HG03025 (cell line): ENCODE results near the gene ZDHHC1.

ENCODE experiments used
- ATAC-seq: cut with Tn5 transposase; IDR thresholded peaks from one replicate; pipeline ENCODE4 v1.9.1; 2021; ENCODE audit warnings: mild to moderate bottlenecking, moderate library complexity; ENCODE audit not compliant: unreplicated experiment, low FRiP score

The ZDHHC1 gene

DNA sequence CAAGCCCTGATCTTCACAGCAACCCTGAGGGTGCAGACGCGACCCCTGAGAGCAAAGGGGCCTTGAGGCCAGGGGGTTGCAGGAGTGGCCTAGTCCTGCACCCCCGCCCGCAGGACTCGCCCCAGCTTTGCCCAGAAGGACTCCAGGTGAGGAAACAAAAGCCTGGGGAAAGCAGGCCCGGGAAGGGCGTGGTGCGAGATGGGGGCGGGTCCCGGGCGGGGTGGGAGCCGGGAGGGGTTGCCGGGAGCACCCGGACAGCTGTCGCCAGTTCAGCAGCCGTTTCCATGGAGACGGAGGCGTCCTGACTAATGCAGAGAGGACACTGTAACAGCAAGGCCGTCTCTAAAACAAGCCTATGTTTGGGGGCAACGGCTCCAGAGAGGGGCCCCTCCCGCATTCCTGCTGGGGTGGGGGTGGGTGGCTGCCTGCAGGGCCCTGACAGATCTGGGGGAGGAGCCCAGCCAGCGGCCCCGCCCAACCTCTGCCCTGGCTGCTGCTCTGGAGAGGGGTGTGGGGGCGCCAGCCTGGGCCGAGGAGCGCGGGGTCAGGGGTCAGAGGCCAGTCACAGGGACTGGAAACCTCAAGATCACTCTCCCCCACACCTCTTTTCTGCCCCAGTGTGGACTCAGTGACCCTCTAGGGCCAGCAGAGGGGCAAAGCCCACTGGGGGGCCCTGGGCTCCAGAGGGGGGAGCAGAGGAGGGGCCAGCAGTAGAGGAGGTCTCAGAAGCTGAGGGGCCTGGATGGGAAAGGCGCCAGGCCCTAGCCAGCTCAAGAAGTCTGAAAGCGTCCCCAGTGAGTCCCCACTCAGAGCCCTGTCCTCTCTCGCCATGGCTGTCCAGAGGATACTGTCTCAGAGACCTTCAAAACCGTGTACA lies 19.9 kb downstream of the ZDHHC1 start:
- ATAC-seq = no peak

DNA sequence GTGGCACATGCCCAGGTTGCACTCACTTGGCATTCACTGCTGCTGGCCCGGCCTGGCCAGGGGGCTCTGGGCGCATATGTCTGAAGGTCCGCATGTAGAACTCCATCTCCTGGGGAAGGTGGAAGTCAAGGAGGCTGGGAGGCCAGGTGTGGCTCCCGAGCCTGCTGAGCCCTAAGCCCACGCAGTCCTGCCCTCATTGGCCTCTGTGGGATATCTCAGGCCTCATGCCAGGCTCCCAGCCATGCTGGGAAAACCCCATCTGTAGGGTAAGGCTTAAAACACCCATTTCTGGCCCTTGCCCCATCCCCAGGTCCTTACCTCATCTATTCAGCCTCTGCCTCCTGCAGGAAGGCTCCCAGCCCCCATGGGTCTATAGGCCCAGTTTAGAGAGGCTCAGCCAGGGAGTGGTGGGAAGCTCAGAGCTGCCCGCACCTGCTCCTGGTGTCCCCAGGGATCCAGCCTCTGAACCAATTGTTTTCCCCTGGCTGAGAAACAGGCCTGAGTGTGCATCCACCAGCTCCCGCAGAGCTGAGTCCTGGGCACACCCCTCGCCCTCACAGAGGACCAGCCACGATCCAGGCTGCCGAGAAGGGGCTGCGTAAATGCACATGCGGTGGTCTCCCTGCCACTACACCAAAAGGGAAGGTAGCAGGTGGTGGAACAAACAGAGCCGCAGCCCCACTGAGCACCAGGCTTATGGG lies 20.7 kb downstream of the ZDHHC1 start:
- ATAC-seq = no peak

GRCh38 chr16:67395105-67395457 lies 21.2 kb downstream of the ZDHHC1 start:
- ATAC-seq = no peak

- ATAC-seq = no peak
Observed at GRCh38 chr16:67394155-67395104, 21.8 kb downstream of the ZDHHC1 start.

DNA sequence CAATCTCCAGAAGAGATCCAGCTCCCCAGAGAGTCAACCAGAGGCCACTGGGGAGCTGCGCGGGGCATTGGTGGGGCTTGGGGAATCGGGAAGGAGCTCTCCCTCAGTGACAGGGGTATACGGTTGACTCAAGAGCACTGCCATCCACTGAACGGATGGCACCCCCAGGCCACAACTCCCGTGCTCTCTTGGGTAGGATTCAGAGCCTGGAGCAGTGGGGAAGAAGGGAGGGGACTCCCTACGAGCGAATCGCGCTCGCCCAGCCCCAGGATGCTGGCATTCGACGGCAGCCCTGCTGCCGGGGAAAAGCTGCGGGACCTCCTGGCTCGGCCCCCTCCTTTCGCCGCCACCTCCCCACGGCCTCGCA lies 22.5 kb downstream of the ZDHHC1 start:
- ATAC-seq = no peak

DNA sequence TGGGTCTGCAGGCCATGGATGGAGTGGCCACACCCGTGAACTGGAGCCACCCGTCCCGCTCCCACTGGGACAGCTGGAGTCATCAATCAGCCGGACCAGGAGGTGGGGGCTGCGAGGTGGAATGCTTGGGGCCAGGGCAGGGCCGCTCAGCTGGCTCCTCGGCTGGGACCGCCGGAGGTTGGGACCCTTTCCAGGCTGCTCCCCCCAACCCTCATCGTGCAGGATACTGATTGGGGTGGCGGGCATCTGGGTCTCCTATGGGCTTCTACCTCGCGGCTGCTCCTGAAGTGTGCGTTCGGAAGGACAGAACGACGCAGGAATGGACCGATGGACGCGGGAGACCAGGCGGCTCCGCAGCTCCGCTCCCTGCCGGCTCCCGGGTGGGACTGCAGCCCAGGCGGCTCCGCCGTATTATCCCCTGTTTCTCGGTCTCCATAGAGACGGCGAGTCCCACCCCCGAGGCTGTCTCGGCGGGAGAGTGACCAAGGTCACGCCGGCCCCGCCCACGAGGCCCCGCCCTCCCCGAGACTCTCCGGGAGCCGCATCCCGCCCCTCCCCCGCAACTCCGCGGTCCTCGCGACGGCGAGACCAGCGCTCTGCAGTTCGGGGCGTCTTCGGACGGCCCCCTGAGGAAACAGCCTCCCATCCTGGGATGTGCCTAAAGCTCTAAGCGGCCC lies 23.0 kb downstream of the ZDHHC1 start, which contains the start of gene TPPP3:
TPPP3 (minus strand) TSS at position 388 of the 677 bp plus-strand sequence. CDS start 2,387 bp downstream, outside the sequence.
- ATAC-seq = no peak

GRCh38 chr16:67392301-67393059 lies 23.8 kb downstream of the ZDHHC1 start:
- no peak for ATAC-seq

- ATAC-seq = no peak
Observed at GRCh38 chr16:67391424-67392300, 24.6 kb downstream of the ZDHHC1 start.

DNA sequence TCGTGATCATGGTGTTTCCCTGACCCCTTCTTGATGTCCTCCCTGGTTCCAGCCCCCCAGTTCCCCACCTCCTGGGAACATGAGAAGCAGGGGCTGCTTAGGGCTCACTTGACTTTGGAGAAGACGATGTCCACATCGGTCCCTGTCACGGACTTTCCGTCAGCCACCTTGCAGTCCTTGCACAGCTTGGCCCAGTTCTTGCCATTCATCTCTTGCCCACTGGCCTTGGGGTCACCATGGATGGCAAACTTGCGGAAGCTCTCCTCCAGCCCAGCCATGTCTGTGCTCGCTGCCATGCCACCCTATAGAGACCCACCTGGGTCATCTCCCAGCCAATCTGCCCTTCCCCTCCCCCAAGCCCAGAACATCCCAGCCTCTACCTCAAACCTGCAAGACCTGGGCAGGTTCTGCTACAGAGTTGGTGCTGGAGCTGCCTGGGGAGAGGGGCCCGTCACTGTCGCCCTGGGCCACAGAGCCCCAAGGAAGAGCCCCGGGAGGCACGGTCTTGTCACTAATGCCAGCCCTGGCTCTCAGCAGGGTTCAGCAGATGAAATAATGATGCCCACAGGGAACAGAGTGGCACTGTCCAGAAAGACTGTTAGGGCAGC lies 25.4 kb downstream of the ZDHHC1 start:
- ATAC-seq = no peak

DNA sequence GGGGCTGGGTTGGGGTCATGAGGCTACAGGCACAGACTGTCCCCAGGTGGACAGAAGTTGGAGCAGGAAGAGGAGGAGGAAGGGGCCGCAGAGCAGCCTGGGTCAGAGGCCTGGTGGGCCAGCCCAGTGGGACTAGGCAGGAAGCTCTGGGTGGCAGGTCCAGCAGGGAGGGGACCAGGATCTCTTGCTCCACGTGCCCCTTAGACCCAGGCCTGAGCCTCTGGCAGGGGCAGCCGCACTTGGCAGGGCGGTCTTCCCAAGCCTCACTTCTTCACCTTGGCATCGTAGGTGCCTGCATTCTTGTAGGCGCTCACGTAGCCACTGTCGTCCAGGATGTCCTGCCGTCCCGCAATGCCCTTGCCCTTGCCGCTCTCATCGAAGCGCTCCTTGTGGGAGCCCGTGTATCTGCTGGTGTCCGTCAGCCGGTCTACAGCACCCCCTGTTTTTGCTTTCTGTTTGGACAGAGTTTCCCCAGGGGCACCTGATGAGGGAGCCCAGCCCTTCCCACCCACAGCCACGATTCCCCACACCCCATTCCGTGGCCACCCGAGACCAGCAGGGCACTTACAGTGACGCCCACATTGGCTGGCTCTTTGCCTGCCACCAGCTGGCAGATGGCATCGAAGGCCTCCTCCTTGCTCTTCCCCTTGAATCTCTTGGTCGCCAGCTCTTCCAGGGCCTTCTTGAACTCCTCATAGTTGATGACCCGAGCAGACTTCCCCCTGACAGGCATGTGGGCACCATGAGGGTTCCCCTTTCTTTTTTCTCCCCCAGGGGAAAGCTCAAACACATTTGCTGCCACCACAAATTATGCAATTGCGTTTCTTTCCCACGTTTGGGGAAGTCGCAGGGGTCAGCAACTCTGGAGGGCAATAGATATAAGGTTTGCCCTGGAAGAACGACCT lies 26.1 kb downstream of the ZDHHC1 start:
- ATAC-seq = no peak

- ATAC-seq = no peak
Observed at GRCh38 chr16:67388591-67388990, 27.7 kb downstream of the ZDHHC1 start.

DNA sequence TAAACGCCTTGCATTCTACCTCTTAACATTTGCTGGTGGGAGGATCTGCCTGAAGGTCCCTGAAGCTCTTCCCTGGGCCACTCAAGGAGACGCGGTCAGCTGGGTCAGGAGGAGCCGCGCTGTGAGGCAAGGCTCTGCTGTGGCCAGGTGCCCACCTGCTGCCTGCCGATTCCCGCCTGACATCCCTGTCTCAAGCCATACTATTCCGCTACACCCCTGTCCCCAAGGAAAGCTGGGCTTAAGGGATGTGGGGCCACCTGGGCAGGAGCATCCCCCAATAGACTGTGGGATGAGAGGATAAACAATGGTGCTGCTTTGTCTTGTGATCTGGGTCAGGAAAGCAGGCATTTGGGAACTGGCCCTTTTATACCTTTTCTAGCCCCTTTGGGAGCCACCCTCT lies 28.1 kb downstream of the ZDHHC1 start:
- no peak for ATAC-seq

GRCh38 chr16:67387479-67388079 lies 28.7 kb downstream of the ZDHHC1 start:
- no peak for ATAC-seq

DNA sequence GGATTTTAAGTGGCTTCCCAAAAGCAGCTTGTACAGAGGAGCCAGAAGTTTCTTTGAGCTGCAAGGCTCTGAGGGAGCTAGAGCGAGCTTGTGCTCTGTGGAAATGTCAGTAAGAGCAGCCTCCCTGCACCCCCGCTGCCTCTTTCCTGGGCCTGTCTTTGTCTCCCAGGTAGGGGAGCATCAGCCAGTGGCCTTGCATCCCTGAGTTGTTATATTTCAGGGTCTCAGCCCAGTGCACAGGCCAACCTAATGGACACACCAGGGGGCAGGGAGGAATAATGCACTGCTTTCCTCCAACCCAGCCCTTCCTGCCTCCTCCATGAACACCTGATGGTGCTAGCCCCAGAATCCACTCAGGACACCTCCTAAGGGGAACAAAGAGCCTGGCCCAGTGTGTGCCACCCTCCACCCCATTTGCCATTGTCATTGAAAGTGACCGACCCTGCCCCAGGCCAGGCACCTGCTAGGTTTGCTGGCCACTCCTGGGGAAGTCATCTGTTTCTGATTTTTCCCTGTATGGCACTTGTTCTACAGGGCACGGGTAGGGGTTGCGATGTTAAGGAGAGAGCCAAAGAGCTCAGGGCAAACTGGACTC lies 29.3 kb downstream of the ZDHHC1 start:
- ATAC-seq = no peak

DNA sequence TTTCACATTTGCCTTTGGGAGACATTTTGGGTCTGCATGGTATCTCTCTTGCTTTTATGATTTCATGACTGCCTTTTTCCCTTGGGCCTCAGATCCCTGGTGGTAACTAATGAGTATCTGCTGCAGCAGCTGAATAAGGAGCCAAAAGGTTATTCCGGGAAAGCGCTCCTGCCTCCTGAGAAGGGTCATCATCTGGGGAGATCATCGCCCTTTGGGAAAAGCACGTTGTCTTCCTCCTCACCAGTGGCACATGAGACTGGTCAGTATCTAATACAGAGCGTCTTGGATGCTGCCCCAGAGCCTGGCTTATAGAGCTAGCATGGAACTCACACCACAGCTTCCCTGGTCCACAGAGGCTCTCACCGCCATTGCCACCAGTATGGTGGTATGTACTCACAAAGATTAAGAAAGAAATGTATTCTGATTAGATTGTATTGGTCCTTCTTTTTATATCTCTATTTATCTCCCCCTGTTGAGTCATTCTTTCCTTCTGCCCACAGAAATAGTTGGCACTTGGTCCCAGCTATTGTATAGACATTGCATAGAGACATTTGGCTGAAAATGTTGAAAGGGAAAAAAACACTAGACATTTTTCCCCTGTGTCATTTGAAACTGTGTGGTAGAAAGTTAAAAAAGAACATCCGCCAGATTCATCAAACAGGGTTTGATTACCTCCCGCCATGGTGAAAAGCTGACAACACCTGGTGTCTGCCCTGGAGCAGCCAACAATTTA lies 31.3 kb downstream of the ZDHHC1 start:
- no peak for ATAC-seq

- ATAC-seq = no peak
Observed at GRCh38 chr16:67383284-67383683, 33.0 kb downstream of the ZDHHC1 start.
